SK-N-SH (cell line): ENCODE data around the gene HOXD10. TPM values are rescaled to one million over a fixed set of nuclear protein-coding genes. Genes with fewer than 3 reads are reported as not detected.

Experiments
- CTCF ChIA-PET: fragments of 300-600, 350-600 bp; formaldehyde crosslinking; extraction: SDS; loops from one replicate; lab custom pipeline; 2021; lab: Yijun Ruan, JAX
- POLR2A ChIA-PET: fragments of 350-600 bp; sonication (Branson Sonifier 250); formaldehyde crosslinking; extraction: SDS; loops from one replicate; lab custom pipeline; 2020; ENCODE audit warnings: antibody characterized with exemption, inconsistent platforms; lab: Yijun Ruan, JAX
- DNase-seq: peaks from one replicate; pipeline ENCODE4 v3.0.0; 2012
- H2AFZ ChIP-seq: fragments of 200-600 bp; sonication (generic); 2 replicates; pipeline ENCODE4 v1.8.1; 2016; ENCODE audit warnings: antibody characterized with exemption, mild to moderate bottlenecking, low read depth
- H3F3A ChIP-seq: fragments of 200-600 bp; sonication (generic); replicated peaks from 2 replicates; pipeline ENCODE3; 2016; ENCODE audit warnings: antibody characterized with exemption, mild to moderate bottlenecking; ENCODE audit not compliant: insufficient read depth
- H3K27ac ChIP-seq, 2 experiments: fragments of 200-500 bp in 1 of 2; fragments of 200-600 bp in 1 of 2; sonication (Bioruptor generic) in 1 of 2; sonication (generic), shearing (Covaris generic) in 1 of 2; 2 replicates each; pipeline versions ENCODE4 v1.5.1 to v1.6.1; 2014 to 2016; ENCODE audit warnings: low read depth in 2 of 2, inconsistent platforms in 1 of 2, low read length in 1 of 2, mild to moderate bottlenecking in 1 of 2, mixed read lengths in 1 of 2
- H3K27me3 ChIP-seq: fragments of 200-600 bp; sonication (generic), shearing (Covaris generic); 2 replicates; pipeline ENCODE4 v1.6.1; 2016; ENCODE audit warnings: mixed run types; ENCODE audit not compliant: insufficient read depth
- H3K36me3 ChIP-seq, 2 experiments: fragments of 200-500 bp in 1 of 2; fragments of 200-600 bp in 1 of 2; sonication (Bioruptor generic) in 1 of 2; sonication (generic) in 1 of 2; replicated peaks in 1 of 2; 2 replicates each; pipeline versions ENCODE3 to v1.5.1; 2014 to 2016; ENCODE audit warnings: low read length in 1 of 2, mild to moderate bottlenecking in 1 of 2; ENCODE audit not compliant: insufficient read depth in 2 of 2, control insufficient read depth in 1 of 2
- H3K4me1 ChIP-seq, 2 experiments: fragments of 200-500 bp in 1 of 2; fragments of 200-600 bp in 1 of 2; sonication (Bioruptor generic) in 1 of 2; sonication (generic), shearing (Covaris generic) in 1 of 2; 2 replicates each; pipeline versions ENCODE4 v1.5.1 to v1.6.1; 2014 to 2016; ENCODE audit warnings: low read depth in 1 of 2, low read length in 1 of 2, mixed run types in 1 of 2; ENCODE audit not compliant: insufficient read depth in 2 of 2, control insufficient read depth in 1 of 2
- H3K4me2 ChIP-seq: fragments of 200-600 bp; sonication (generic), shearing (Covaris generic); 2 replicates; pipeline ENCODE4 v1.6.1; 2017; ENCODE audit warnings: mixed run types
- H3K4me3 ChIP-seq, 2 experiments: fragments of 200-500 bp in 1 of 2; fragments of 200-600 bp in 1 of 2; sonication (Bioruptor generic) in 1 of 2; sonication (generic), shearing (Covaris generic) in 1 of 2; 2 replicates each; pipeline versions ENCODE4 v1.5.1 to v1.8.1; 2014 to 2016; ENCODE audit warnings: low read depth in 2 of 2, inconsistent platforms in 1 of 2, low read length in 1 of 2, mild to moderate bottlenecking in 1 of 2, mixed read lengths in 1 of 2, moderate library complexity in 1 of 2
- H3K79me2 ChIP-seq: fragments of 200-600 bp; sonication (generic); 2 replicates; pipeline ENCODE4 v1.8.1; 2017; ENCODE audit warnings: mild to moderate bottlenecking; ENCODE audit not compliant: insufficient read depth
- H3K9ac ChIP-seq: fragments of 200-600 bp; sonication (generic); 2 replicates; pipeline ENCODE4 v1.6.1; 2017; ENCODE audit warnings: mixed run types
- H3K9me2 ChIP-seq: fragments of 200-600 bp; sonication (generic); 2 replicates; pipeline ENCODE4 v1.6.1; 2017; ENCODE audit warnings: mixed run types
- H3K9me3 ChIP-seq: fragments of 200-600 bp; sonication (generic); 2 replicates; pipeline ENCODE4 v1.6.1; 2017; ENCODE audit warnings: mixed run types, mild to moderate bottlenecking, moderate library complexity
- H4K20me1 ChIP-seq: fragments of 200-600 bp; sonication (generic); 2 replicates; pipeline ENCODE4 v1.6.1; 2017; ENCODE audit warnings: mild to moderate bottlenecking, mixed run types; ENCODE audit not compliant: insufficient read depth
- CTCF ChIP-seq: fragments of 200-600 bp; sonication (generic); IDR thresholded peaks from 2 replicates; pipeline ENCODE4 v1.6.1; 2017; ENCODE audit warnings: antibody characterized with exemption, mild to moderate bottlenecking, moderate library complexity
- EZH2phosphoT487 ChIP-seq: fragments of 200-600 bp; sonication (generic); IDR thresholded peaks from 2 replicates; pipeline ENCODE4 v1.6.1; 2017; ENCODE audit warnings: low read depth, mixed run types, mild to moderate bottlenecking, antibody characterized with exemption, moderate library complexity, borderline replicate concordance
- FOXM1 ChIP-seq: IDR thresholded peaks from 2 replicates; pipeline ENCODE4 v1.4.0; 2012; ENCODE audit warnings: low read depth, mild to moderate bottlenecking
- GATA2 ChIP-seq: sonication (generic); formaldehyde crosslinking; IDR thresholded peaks from 2 replicates; pipeline ENCODE4 v1.5.0; 2020; ENCODE audit warnings: mild to moderate bottlenecking, missing genetic modification reagents
- IRF3 ChIP-seq: fragments of 150-350 bp; IDR thresholded peaks from 2 replicates; pipeline ENCODE4 v1.6.1; 2016; ENCODE audit warnings: mild to moderate bottlenecking, low read depth, low read length
- MAX ChIP-seq: IDR thresholded peaks from 2 replicates; pipeline ENCODE4 v1.4.0; 2012; ENCODE audit warnings: low read depth
- MXI1 ChIP-seq: IDR thresholded peaks from 2 replicates; pipeline ENCODE4 v1.6.1; 2012; ENCODE audit warnings: mild to moderate bottlenecking, low read depth, low read length, improper control_type of control experiment
- NFIC ChIP-seq: IDR thresholded peaks from 2 replicates; pipeline ENCODE4 v1.4.0; 2012; ENCODE audit warnings: borderline replicate concordance
- NRF1 ChIP-seq: IDR thresholded peaks from 2 replicates; pipeline ENCODE4 v1.6.1; 2012; ENCODE audit warnings: low read depth, mild to moderate bottlenecking, low read length
- RCOR1 ChIP-seq: fragments of 150-350 bp; IDR thresholded peaks from 2 replicates; pipeline ENCODE4 v1.6.1; 2017; ENCODE audit warnings: antibody characterized with exemption, low read length
- RFX5 ChIP-seq: IDR thresholded peaks from 2 replicates; pipeline ENCODE4 v1.6.1; 2012; ENCODE audit warnings: mild to moderate bottlenecking, improper control_type of control experiment, low read length
- RXRA ChIP-seq: IDR thresholded peaks from 2 replicates; pipeline ENCODE4 v1.4.0; 2012; ENCODE audit warnings: low read depth, mild to moderate bottlenecking, borderline replicate concordance
- SMC3 ChIP-seq: IDR thresholded peaks from 2 replicates; pipeline ENCODE4 v1.6.1; 2012; ENCODE audit warnings: low read depth, low read length, improper control_type of control experiment
- TCF12 ChIP-seq: IDR thresholded peaks from 2 replicates; pipeline ENCODE4 v1.4.0; 2012
- TEAD4 ChIP-seq: IDR thresholded peaks from 2 replicates; pipeline ENCODE4 v1.4.0; 2012; ENCODE audit warnings: mild to moderate bottlenecking, borderline replicate concordance; ENCODE audit not compliant: insufficient read depth
- USF2 ChIP-seq: fragments of 150-350 bp; IDR thresholded peaks from 2 replicates; pipeline ENCODE4 v1.6.1; 2017; ENCODE audit warnings: antibody characterized with exemption, low read length, low read depth, borderline replicate concordance
- whole genome bisulfite sequencing: methylation state at CpG from one replicate; pipeline ENCODE4 v1.1.6; 2017; ENCODE audit warnings: low lambda C conversion rate; 5-methylcytosine and 5-hydroxymethylcytosine counted together
- polyA plus RNA-seq, 3 experiments: library from polyadenylated mRNA; depleted of rRNA; stranded (reverse); fragments of >200 nt; gene quantifications; 2 replicates each; pipeline ENCODE4 v1.2.3, GENCODE V29; 2012
- TF ChIP-seq, protein P1 (sequence below): IDR thresholded peaks from 2 replicates; pipeline ENCODE4 v1.4.0; 2012; ENCODE audit warnings: low read depth, borderline replicate concordance

HOXD10 gene
- polyA plus RNA-seq, 1 of the 3 experiments (the other 2 are of a cell fraction): 0.10 TPM

GRCh38 chr2:176080540-176081375 lies 35.8 kb upstream of the HOXD10 start:
- CTCF ChIA-PET: interaction anchor here (0.8 to 12.1 kb wide), 32 partner anchors 8 to 877 kb away, joined by 3 to 262 read pairs (median 5); partner anchors contain the start of gene HOXD13
- POLR2A ChIA-PET: interaction anchor here (0.6 to 1.1 kb wide), 2 partner anchors 79 to 393 kb away, joined by 3 read pairs; partner anchors contain the start of gene LNPK
- no peak overlapping the region for H2AFZ ChIP-seq

DNA sequence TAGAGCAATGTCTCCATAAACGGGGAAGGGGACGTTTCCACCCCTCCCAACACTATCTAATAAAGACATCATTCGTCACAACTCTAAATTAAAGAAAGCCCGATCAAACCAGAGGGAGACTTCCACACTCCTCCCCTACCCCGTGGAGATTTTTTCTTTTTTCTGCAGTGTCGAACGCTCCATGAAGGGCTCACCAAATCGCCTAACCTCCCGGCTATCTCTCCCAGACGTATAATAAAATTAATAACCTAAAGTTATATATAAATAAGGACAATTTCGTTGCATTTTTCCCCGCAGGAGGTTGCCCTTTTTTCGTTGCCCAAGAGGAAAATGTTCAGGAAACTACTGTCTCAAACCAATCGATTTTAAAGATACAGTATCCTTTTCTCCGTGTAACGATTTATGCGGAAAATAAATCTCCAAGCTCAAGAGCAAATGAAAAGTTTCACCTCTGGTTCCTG lies 35.2 kb upstream of the HOXD10 start:
- CTCF ChIA-PET: interaction anchor here (0.9 to 12.1 kb wide), 15 partner anchors 7 to 878 kb away, joined by 3 to 262 read pairs (median 10); partner anchors contain the start of gene HOXD13
- no peak overlapping the region for H3K4me3 ChIP-seq
- TF ChIP-seq NRF1 (no peak), RFX5 (no peak), RXRA (no peak), NFIC (no peak), TCF12 (no peak), MXI1 (no peak), RCOR1 (no peak), IRF3 (no peak), USF2 (no peak), CTCF (no peak), FOXM1 (no peak), SMC3 (no peak), EZH2phosphoT487 (no peak), GATA2 (CRISPR knock-in tag) (no peak), MAX (no peak)

More at GRCh38 chr2:176080540-176081375, 35.8 kb upstream of the HOXD10 start:
- TF ChIP-seq MXI1 (0 out of 2 replicates have a peak, but pooled peaks have one; percentile 21), NRF1 (no peak), RFX5 (no peak), TEAD4 (no peak), MAX (peak; percentile 67; the same call in 1 of the 2 replicates), EZH2phosphoT487 (peak; percentile 46; the same call in 1 of the 2 replicates)
- TF ChIP-seq, protein P1, sequence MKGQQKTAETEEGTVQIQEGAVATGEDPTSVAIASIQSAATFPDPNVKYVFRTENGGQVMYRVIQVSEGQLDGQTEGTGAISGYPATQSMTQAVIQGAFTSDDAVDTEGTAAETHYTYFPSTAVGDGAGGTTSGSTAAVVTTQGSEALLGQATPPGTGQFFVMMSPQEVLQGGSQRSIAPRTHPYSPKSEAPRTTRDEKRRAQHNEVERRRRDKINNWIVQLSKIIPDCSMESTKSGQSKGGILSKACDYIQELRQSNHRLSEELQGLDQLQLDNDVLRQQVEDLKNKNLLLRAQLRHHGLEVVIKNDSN: 0 out of 2 replicates have a peak, but pooled peaks have one; percentile 13
- H3K9ac ChIP-seq: no peak overlapping the region
- H3K4me3 ChIP-seq: peak overlapping the region; percentile 39 to 48; a peak in 3 of 4 replicates
- no peaks in the 10 kb centered on the region for H3K9me2 ChIP-seq
- H3K4me1 ChIP-seq: peaks cover 0 to 31% of the 10 kb centered on the region in 2 experiments; a peak in 1 of 4 replicates
- DNase-seq: peak; percentile 43
- H3K4me2 ChIP-seq: peak overlapping the region; percentile 70
- no peak overlapping the region for H3K27ac ChIP-seq
- no peaks in the 10 kb centered on the region for H3K36me3 ChIP-seq
- no peaks in the 10 kb centered on the region for H3K9me3 ChIP-seq
- peaks cover 17% of the 10 kb centered on the region; the same call in 1 of the 2 replicates for H4K20me1 ChIP-seq
- H3K27me3 ChIP-seq: peaks cover 74% of the 10 kb centered on the region
- peaks cover 3% of the 10 kb centered on the region for H3F3A ChIP-seq
- WGBS: 12% methylated on average over 28 of the region's 68 CpGs
- H3K79me2 ChIP-seq: no peaks in the 10 kb centered on the region

More for the DNA sequence above, 35.2 kb upstream of the HOXD10 start:
- Histone ChIP-seq H2AFZ (no peak overlapping the region), H3K27me3 (peaks cover 80% of the 10 kb centered on the region), H3K9ac (no peak overlapping the region), H3K36me3 (no peaks in the 10 kb centered on the region), H4K20me1 (peaks cover 17% of the 10 kb centered on the region; the same call in 1 of the 2 replicates), H3K27ac (no peak overlapping the region), H3K4me2 (no peak overlapping the region), H3K9me2 (no peaks in the 10 kb centered on the region), H3F3A (peaks cover 3% of the 10 kb centered on the region), H3K4me1 (peaks cover 0 to 35% of the 10 kb centered on the region in 2 experiments; a peak in 1 of 4 replicates), H3K79me2 (no peaks in the 10 kb centered on the region), H3K9me3 (no peaks in the 10 kb centered on the region)
- WGBS: 7% methylated on average over 17 of the region's 17 CpGs
- POLR2A ChIA-PET: interaction anchor here (1.1 kb wide), 1 partner anchor 80 kb away, joined by 3 read pairs; the partner anchor contains the start of gene LNPK
- DNase-seq: no peak
